ENCODE results near the gene GRIK4. TPM values are rescaled to one million over a fixed set of nuclear protein-coding genes. Genes with fewer than 3 reads are reported as not detected.

The GRIK4 gene
- total and polyA plus RNA-seq, 2 experiments from 2014 or later = 0.28 to 0.45 TPM

GRCh38 chr11:120597250-120598215, 86.0 kb downstream of the GRIK4 start:
- no peak overlapping the region for H3K4me3 ChIP-seq
- no peaks in the 10 kb centered on the region for H3K36me3 ChIP-seq
- no peak for TF ChIP-seq CTCF (IDR thresholded peaks at IDR 0.05; ENCODE audit: low read depth, low read length)
- peaks cover 20% of the 10 kb centered on the region for H3K27me3 ChIP-seq
- H3K9me3 ChIP-seq (ENCODE audit: low read depth) = no peaks in the 10 kb centered on the region
- no peak for DNase-seq (ENCODE audit: low read depth in 1 of 2, low spot score in 1 of 2)
- H3K27ac ChIP-seq = no peak overlapping the region
- H3K4me1 ChIP-seq (ENCODE audit: low read depth) = no peaks in the 10 kb centered on the region

GRCh38 chr11:120598517-120599257, 87.1 kb downstream of the GRIK4 start:
- no peaks in the 10 kb centered on the region for H3K9me3 ChIP-seq (ENCODE audit: low read depth)
- H3K27me3 ChIP-seq = peaks cover 11% of the 10 kb centered on the region
- TF ChIP-seq CTCF (IDR thresholded peaks at IDR 0.05; ENCODE audit: low read depth, low read length) = no peak
- H3K4me1 ChIP-seq (ENCODE audit: low read depth) = no peaks in the 10 kb centered on the region
- H3K4me3 ChIP-seq = no peak overlapping the region
- no peak overlapping the region for H3K27ac ChIP-seq
- H3K36me3 ChIP-seq = no peaks in the 10 kb centered on the region
- DNase-seq (ENCODE audit: low read depth in 1 of 2, low spot score in 1 of 2) = no peak

- DNase-seq (ENCODE audit: low read depth in 1 of 2, low spot score in 1 of 2) = no peak
- no peak overlapping the region for H3K27ac ChIP-seq
- H3K4me3 ChIP-seq = no peak overlapping the region
- no peaks in the 10 kb centered on the region for H3K36me3 ChIP-seq
- TF ChIP-seq CTCF (IDR thresholded peaks at IDR 0.05; ENCODE audit: low read depth, low read length) = no peak
- no peaks in the 10 kb centered on the region for H3K4me1 ChIP-seq (ENCODE audit: low read depth)
- no peaks in the 10 kb centered on the region for H3K9me3 ChIP-seq (ENCODE audit: low read depth)
- peaks cover 10% of the 10 kb centered on the region for H3K27me3 ChIP-seq
Observed at GRCh38 chr11:120599816-120600420, 88.4 kb downstream of the GRIK4 start.

- no peaks in the 10 kb centered on the region for H3K4me1 ChIP-seq (ENCODE audit: low read depth)
- DNase-seq (ENCODE audit: low read depth in 1 of 2, low spot score in 1 of 2) = peak in 1 of 2 donors; percentile 27
- H3K27ac ChIP-seq = no peak overlapping the region
- H3K36me3 ChIP-seq = no peaks in the 10 kb centered on the region
- TF ChIP-seq CTCF (IDR thresholded peaks at IDR 0.05; ENCODE audit: low read depth, low read length) = no peak
- H3K9me3 ChIP-seq (ENCODE audit: low read depth) = no peaks in the 10 kb centered on the region
- H3K4me3 ChIP-seq = no peak overlapping the region
- H3K27me3 ChIP-seq = peaks cover 10% of the 10 kb centered on the region
Observed at GRCh38 chr11:120601536-120601935, 90.0 kb downstream of the GRIK4 start.

- H3K36me3 ChIP-seq = no peaks in the 10 kb centered on the region
- no peaks in the 10 kb centered on the region for H3K4me1 ChIP-seq (ENCODE audit: low read depth)
- H3K4me3 ChIP-seq = no peak overlapping the region
- H3K27me3 ChIP-seq = no peaks in the 10 kb centered on the region
- H3K9me3 ChIP-seq (ENCODE audit: low read depth) = no peaks in the 10 kb centered on the region
- DNase-seq (ENCODE audit: low read depth in 1 of 2, low spot score in 1 of 2) = no peak
- no peak for TF ChIP-seq CTCF (IDR thresholded peaks at IDR 0.05; ENCODE audit: low read depth, low read length)
- H3K27ac ChIP-seq = no peak overlapping the region
Observed at GRCh38 chr11:120603071-120603470, 91.5 kb downstream of the GRIK4 start.
